Measurements from ENCODE around the gene DDX18. TPM values are rescaled to one million over a fixed set of nuclear protein-coding genes. Genes with fewer than 3 reads are reported as not detected.

DDX18 gene
- polyA plus RNA-seq, 1 of the 3 experiments (the other 2 are of a cell fraction) = 24.1 TPM

DNA sequence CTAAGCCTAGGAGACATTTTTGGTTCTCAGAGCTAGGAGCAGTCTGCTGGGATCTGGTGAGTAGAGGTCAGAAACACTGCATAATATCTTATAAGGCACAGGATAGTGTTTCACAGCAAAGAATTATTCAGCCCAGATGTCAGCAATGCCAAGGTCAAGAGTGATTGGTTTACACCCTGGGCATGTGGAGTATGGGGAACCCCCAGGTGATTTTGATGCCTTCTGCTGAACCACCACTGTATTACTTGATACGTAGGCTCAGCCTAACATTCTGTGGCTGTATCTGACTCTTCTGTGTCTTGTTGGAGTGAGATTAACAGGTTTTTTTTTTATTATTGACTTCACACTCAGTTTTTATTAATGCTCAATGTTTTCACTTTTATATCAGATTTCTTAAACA lies 6.0 kb downstream of the DDX18 start:
- H3K79me2 ChIP-seq (ENCODE audit: insufficient read depth) = peaks cover 35% of the 10 kb centered on the region
- WGBS (ENCODE audit: low lambda C conversion rate) = 100% methylated on average over 1 of the region's 1 CpG
- no peak overlapping the region for H2AFZ ChIP-seq (ENCODE audit: low read depth)
- ChIA-PET POLR2A (no interaction called here), CTCF (interaction anchor here (1.0 to 1.5 kb wide), 3 partner anchors 14 to 353 kb away, joined by 3 to 5 read pairs (median 3); no protein-coding TSS in a partner anchor)
- no peaks in the 10 kb centered on the region for H3K9me3 ChIP-seq
- TF ChIP-seq NRF1 (IDR thresholded peaks at IDR 0.05; ENCODE audit: low read depth, low read length) = no peak
- TF ChIP-seq JUND (IDR thresholded peaks at IDR 0.05) = no peak
- TF ChIP-seq TEAD4 (IDR thresholded peaks at IDR 0.05; ENCODE audit: borderline replicate concordance, insufficient read depth) = no peak
- no peak for TF ChIP-seq FOXM1 (IDR thresholded peaks at IDR 0.05; ENCODE audit: low read depth)
- TF ChIP-seq SMC3 (IDR thresholded peaks at IDR 0.05; ENCODE audit: low read depth, low read length) = no peak
- no peak for TF ChIP-seq CTCF (IDR thresholded peaks at IDR 0.05)
- TF ChIP-seq, protein P1, sequence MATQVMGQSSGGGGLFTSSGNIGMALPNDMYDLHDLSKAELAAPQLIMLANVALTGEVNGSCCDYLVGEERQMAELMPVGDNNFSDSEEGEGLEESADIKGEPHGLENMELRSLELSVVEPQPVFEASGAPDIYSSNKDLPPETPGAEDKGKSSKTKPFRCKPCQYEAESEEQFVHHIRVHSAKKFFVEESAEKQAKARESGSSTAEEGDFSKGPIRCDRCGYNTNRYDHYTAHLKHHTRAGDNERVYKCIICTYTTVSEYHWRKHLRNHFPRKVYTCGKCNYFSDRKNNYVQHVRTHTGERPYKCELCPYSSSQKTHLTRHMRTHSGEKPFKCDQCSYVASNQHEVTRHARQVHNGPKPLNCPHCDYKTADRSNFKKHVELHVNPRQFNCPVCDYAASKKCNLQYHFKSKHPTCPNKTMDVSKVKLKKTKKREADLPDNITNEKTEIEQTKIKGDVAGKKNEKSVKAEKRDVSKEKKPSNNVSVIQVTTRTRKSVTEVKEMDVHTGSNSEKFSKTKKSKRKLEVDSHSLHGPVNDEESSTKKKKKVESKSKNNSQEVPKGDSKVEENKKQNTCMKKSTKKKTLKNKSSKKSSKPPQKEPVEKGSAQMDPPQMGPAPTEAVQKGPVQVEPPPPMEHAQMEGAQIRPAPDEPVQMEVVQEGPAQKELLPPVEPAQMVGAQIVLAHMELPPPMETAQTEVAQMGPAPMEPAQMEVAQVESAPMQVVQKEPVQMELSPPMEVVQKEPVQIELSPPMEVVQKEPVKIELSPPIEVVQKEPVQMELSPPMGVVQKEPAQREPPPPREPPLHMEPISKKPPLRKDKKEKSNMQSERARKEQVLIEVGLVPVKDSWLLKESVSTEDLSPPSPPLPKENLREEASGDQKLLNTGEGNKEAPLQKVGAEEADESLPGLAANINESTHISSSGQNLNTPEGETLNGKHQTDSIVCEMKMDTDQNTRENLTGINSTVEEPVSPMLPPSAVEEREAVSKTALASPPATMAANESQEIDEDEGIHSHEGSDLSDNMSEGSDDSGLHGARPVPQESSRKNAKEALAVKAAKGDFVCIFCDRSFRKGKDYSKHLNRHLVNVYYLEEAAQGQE (IDR thresholded peaks at IDR 0.05; ENCODE audit: low read depth, low read length) = no peak
- TF ChIP-seq FOSL2 (IDR thresholded peaks at IDR 0.05; ENCODE audit: borderline replicate concordance, low read depth) = no peak
- no peak for TF ChIP-seq MEF2A (IDR thresholded peaks at IDR 0.05; ENCODE audit: borderline replicate concordance, low read depth)
- no peak for TF ChIP-seq YY1 (IDR thresholded peaks at IDR 0.05; ENCODE audit: low read depth)
- TF ChIP-seq, protein P2, sequence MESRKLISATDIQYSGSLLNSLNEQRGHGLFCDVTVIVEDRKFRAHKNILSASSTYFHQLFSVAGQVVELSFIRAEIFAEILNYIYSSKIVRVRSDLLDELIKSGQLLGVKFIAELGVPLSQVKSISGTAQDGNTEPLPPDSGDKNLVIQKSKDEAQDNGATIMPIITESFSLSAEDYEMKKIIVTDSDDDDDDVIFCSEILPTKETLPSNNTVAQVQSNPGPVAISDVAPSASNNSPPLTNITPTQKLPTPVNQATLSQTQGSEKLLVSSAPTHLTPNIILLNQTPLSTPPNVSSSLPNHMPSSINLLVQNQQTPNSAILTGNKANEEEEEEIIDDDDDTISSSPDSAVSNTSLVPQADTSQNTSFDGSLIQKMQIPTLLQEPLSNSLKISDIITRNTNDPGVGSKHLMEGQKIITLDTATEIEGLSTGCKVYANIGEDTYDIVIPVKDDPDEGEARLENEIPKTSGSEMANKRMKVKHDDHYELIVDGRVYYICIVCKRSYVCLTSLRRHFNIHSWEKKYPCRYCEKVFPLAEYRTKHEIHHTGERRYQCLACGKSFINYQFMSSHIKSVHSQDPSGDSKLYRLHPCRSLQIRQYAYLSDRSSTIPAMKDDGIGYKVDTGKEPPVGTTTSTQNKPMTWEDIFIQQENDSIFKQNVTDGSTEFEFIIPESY (IDR thresholded peaks at IDR 0.05; ENCODE audit: borderline replicate concordance, low read depth) = no peak
- TF ChIP-seq CHD2 (IDR thresholded peaks at IDR 0.05; ENCODE audit: low read length, partially characterized antibody) = no peak
- no peak for TF ChIP-seq POLR2AphosphoS5 (IDR thresholded peaks at IDR 0.05; ENCODE audit: low read depth, low read length)
- no peak for DNase-seq
- peaks cover 4% of the 10 kb centered on the region for H3F3A ChIP-seq (replicated peaks; ENCODE audit: insufficient read depth)
- H3K9ac ChIP-seq = no peak overlapping the region
- H3K4me1 ChIP-seq (ENCODE audit: control insufficient read depth in 1 of 2, insufficient read depth in 2 of 2, low read depth in 1 of 2, low read length in 1 of 2) = peaks cover 0 to 11% of the 10 kb centered on the region in 2 experiments; a peak in 2 of 4 replicates
- no peaks in the 10 kb centered on the region for H3K27me3 ChIP-seq (ENCODE audit: insufficient read depth)
- peaks cover 93 to 98% of the 10 kb centered on the region in 2 experiments for H3K36me3 ChIP-seq (replicated peaks in 1 of 2; ENCODE audit: control insufficient read depth in 1 of 2, insufficient read depth in 2 of 2, low read length in 1 of 2)
- H3K4me2 ChIP-seq = no peak overlapping the region
- no peak overlapping the region for H3K27ac ChIP-seq (ENCODE audit: low read depth in 2 of 2, low read length in 1 of 2)
- H3K9me2 ChIP-seq = no peaks in the 10 kb centered on the region
- H4K20me1 ChIP-seq (ENCODE audit: insufficient read depth) = 0 out of 2 replicates have a peak, but pooled peaks cover 5% of the 10 kb centered on the region
- H3K4me3 ChIP-seq (ENCODE audit: low read depth in 2 of 2, low read length in 1 of 2) = no peak overlapping the region
